GM12878 (cell line): ENCODE measurements around the gene GEMIN7.

Experiments used
- EZH2 ChIP-seq: IDR thresholded peaks from 2 replicates; pipeline ENCODE4 v1.6.1; 2012; ENCODE audit warnings: low read depth, mild to moderate bottlenecking, control low read depth, inconsistent platforms, low read length, borderline replicate concordance; ENCODE audit not compliant: control insufficient read depth
- POLR2AphosphoS5 ChIP-seq: IDR thresholded peaks from 2 replicates; pipeline ENCODE4 v1.6.1; 2011; ENCODE audit warnings: mild to moderate bottlenecking, low read length, inconsistent platforms

DNA sequence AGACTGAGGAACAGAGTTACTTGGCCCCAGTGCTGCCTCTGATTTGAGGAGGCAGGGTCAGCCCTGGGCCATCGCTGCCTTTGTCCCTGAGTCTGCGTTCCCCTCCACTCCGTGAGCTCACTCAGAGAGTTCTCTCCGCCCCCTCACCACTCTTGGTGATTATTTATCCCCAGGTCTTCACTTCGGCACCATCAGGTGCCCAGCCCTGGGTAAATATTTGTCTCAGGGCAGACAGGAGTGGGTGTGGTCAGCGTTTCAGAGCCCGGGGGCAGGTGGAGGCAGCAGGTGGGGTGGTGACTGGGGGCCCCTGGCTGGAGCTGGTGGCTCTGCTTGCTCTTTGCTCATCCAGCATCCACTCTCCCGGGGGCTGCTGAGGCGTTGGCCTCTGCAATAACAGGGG is 34.6 kb downstream of the GEMIN7 start:
- TF ChIP-seq POLR2AphosphoS5 (no peak), EZH2 (no peak)
